ENCODE measurements around the gene CELF6.

DNA sequence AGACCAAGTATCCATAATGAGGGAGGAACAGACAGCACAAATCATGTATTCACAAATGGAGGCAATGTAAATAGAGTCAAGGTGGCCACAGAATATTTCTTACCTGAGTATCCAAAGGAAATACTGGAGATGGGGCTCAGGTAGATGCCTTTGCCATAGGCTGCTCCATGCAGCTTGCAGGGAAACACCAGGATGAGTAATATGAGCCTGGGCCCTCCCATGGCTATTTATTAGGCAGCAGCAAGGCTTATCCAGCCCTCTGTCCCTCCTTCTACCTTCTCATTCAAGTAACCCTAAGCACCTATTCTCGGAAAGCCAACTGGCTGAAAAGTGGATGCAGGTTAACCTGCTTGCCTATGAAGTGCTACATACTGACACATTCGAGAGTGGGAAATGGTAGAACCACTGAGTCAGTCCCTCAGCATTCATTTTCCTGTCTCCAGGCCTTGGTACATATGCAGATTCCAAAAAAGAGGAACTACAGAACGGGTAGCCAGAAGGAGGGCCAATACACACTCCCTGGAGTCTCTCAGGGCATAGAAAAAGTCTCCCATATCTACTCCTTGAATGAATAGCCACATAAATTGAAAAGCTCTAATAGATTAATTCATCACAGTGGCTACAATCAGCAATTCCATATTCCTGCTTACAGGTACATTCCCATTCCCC is 70.7 kb downstream of the CELF6 start:
- TF ChIP-seq CREB1 (IDR thresholded peaks at IDR 0.05; ENCODE audit: low read depth) (no peak), EGR1 (IDR thresholded peaks at IDR 0.05) (no peak), FOXM1 (IDR thresholded peaks at IDR 0.05; ENCODE audit: borderline replicate concordance, low read depth) (no peak)

Data from Ishikawa (cell line).